ENCODE data around the gene SEC23A. TPM values are rescaled to one million over a fixed set of nuclear protein-coding genes. Genes with fewer than 3 reads are reported as not detected.
"Not testable (repeated sequence)": the region's sequence is repeated elsewhere in the genome, so short reads cannot be mapped to it uniquely, and the experiment has no call there.

The SEC23A gene
- total RNA-seq, 1 donor from 2014 or later: 61.2 TPM

- no peaks in the 10 kb centered on the region for H3K36me3 Mint-ChIP-seq (ENCODE audit: low read depth)
- no peaks in the 10 kb centered on the region for H3K27me3 Mint-ChIP-seq (ENCODE audit: insufficient read depth)
- DNase-seq (ENCODE audit: low spot score): no peak
- intact Hi-C loops (cut with micrococcal nuclease): loop anchor here (2.0 to 5.0 kb wide), 3 partner anchors 149 to 1113 kb away; no protein-coding TSS in a partner anchor
- no peak overlapping the region for H3K27ac Mint-ChIP-seq
- H3K4me1 Mint-ChIP-seq (ENCODE audit: low read depth): no peaks in the 10 kb centered on the region
- H3K4me3 Mint-ChIP-seq: no peak overlapping the region
- H3K9me3 Mint-ChIP-seq: no peaks in the 10 kb centered on the region
Observed at GRCh38 chr14:39015964-39016577, 87.0 kb downstream of the SEC23A start.

DNA sequence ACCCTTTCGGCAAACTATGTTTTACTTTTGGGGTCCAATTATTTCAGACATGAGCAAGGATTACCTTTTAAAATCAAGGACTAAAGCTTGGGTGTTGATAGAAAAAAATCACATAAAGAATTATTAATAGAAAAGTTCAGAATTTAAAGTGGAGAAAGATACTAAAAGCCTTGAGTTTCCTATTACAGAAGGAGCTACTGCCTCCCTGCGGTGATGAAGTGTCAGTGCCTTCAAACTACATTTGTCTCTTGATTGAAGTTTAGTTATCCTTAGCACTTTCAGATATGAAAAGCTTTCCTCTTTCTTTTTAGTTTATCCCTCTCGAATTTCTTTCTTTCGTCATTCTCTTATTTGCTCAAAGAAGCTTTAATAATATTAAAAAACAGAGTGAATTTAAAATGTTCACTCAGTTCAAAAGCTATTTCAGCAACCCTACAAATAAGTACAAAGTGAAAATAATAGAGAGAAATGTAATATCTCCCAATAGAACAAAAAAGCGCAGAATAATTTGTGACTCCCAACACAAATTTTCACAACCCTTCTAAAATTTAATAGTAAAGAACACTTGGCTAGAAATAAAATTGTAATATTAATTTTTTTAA, 87.6 kb downstream of the SEC23A start:
- Mint-ChIP-seq H3K36me3 (ENCODE audit: low read depth) (no peaks in the 10 kb centered on the region), H3K4me3 (no peak overlapping the region), H3K9me3 (no peaks in the 10 kb centered on the region), H3K27me3 (ENCODE audit: insufficient read depth) (no peaks in the 10 kb centered on the region), H3K27ac (no peak overlapping the region), H3K4me1 (ENCODE audit: low read depth) (no peaks in the 10 kb centered on the region)
- no peak for DNase-seq (ENCODE audit: low spot score)
- intact Hi-C loops (cut with micrococcal nuclease): loop anchor here (2.0 to 5.0 kb wide), 3 partner anchors 148 to 1113 kb away; no protein-coding TSS in a partner anchor

DNA sequence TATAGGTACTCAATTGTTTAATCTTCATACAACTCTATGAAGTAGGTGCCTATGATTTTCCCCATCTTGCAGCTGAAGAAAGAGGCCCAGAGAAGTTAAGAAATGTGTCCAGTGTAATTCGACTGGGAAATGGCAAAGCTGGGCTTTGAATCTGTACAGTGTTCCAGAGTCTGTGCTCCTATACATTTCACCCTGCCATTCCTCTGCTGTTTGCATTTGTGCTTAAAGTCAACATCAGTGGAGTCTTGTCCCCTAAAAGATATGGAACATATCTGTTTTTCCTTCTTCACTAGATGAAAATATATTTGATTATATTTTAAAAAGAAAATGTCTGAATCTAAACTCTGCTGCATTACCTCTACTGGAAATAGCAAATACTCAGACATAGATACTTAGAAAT, 88.6 kb downstream of the SEC23A start:
- no peak for DNase-seq (ENCODE audit: low spot score)
- intact Hi-C loops (cut with micrococcal nuclease): loop anchor here (2.0 kb wide), 2 partner anchors 1028 to 1112 kb away; no protein-coding TSS in a partner anchor
- H3K27me3 Mint-ChIP-seq (ENCODE audit: insufficient read depth): peaks cover 2% of the 10 kb centered on the region
- no peak overlapping the region for H3K27ac Mint-ChIP-seq
- H3K4me1 Mint-ChIP-seq (ENCODE audit: low read depth): no peaks in the 10 kb centered on the region
- H3K36me3 Mint-ChIP-seq (ENCODE audit: low read depth): no peaks in the 10 kb centered on the region
- H3K4me3 Mint-ChIP-seq: no peak overlapping the region
- no peaks in the 10 kb centered on the region for H3K9me3 Mint-ChIP-seq

DNA sequence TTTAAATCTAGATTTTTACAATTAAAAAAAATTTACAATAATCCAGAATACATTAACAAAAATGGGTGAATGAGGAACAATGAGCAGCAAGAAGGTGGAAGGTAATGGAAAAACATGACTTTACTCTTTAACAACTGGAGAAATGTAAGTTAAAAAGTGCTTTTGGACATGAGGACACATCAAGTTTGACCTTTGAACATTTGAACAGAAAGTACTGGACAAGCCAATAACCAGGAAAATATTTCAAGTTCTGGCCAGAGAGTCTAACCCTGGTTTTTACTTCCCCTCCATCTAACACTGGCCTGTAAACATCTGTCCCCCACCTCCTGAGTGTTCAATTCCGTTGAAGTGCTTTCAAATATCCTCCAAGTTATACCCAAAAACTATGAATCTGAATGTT, 94.1 kb downstream of the SEC23A start:
- H3K9me3 Mint-ChIP-seq; H3K27ac Mint-ChIP-seq; intact Hi-C loops (cut with micrococcal nuclease); H3K36me3 Mint-ChIP-seq (ENCODE audit: low read depth); H3K27me3 Mint-ChIP-seq (ENCODE audit: insufficient read depth); H3K4me1 Mint-ChIP-seq (ENCODE audit: low read depth); DNase-seq (ENCODE audit: low spot score); H3K4me3 Mint-ChIP-seq: not testable (repeated sequence)

- H3K4me3 Mint-ChIP-seq: no peak overlapping the region
- no peaks in the 10 kb centered on the region for H3K4me1 Mint-ChIP-seq (ENCODE audit: low read depth)
- H3K27me3 Mint-ChIP-seq (ENCODE audit: insufficient read depth): peaks cover 5% of the 10 kb centered on the region
- H3K36me3 Mint-ChIP-seq (ENCODE audit: low read depth): no peaks in the 10 kb centered on the region
- intact Hi-C loops (cut with micrococcal nuclease): no loop called here
- H3K27ac Mint-ChIP-seq: no peak overlapping the region
- no peak for DNase-seq (ENCODE audit: low spot score)
- H3K9me3 Mint-ChIP-seq: no peaks in the 10 kb centered on the region
Observed at GRCh38 chr14:39006721-39007410, 96.2 kb downstream of the SEC23A start.

GRCh38 chr14:39005044-39005880, 97.8 kb downstream of the SEC23A start:
- no peaks in the 10 kb centered on the region for H3K4me1 Mint-ChIP-seq (ENCODE audit: low read depth)
- intact Hi-C loops (cut with micrococcal nuclease): no loop called here

DNA sequence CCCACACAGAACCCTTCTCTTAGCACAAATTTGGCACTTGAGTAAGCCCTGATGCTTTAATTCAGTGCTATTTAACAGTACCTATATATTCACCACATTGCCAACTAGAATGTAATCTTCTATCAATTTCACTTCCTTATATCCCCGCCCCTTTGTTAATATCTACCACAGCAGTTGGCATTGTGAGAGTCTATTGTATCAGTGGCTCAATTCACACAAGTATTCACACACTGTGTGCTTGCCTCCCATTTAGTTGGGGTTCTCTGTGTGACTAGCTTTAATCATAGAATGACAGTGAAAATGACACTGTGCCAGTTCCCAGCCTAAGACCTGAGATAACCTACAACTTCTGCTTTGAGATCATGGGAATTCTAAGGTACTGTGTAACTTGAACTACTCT, 103.1 kb downstream of the SEC23A start:
- H3K9me3 Mint-ChIP-seq: no peaks in the 10 kb centered on the region
- no peaks in the 10 kb centered on the region for H3K4me1 Mint-ChIP-seq (ENCODE audit: low read depth)
- intact Hi-C loops (cut with micrococcal nuclease): no loop called here
- no peak overlapping the region for H3K27ac Mint-ChIP-seq
- no peaks in the 10 kb centered on the region for H3K36me3 Mint-ChIP-seq (ENCODE audit: low read depth)
- H3K4me3 Mint-ChIP-seq: no peak overlapping the region
- no peak for DNase-seq (ENCODE audit: low spot score)
- H3K27me3 Mint-ChIP-seq (ENCODE audit: insufficient read depth): peaks cover 2% of the 10 kb centered on the region

More at GRCh38 chr14:39005044-39005880, 97.8 kb downstream of the SEC23A start:
- no peak for DNase-seq (ENCODE audit: low spot score)
- Mint-ChIP-seq H3K4me3 (no peak overlapping the region), H3K9me3 (no peaks in the 10 kb centered on the region), H3K36me3 (ENCODE audit: low read depth) (no peaks in the 10 kb centered on the region), H3K27ac (no peak overlapping the region), H3K27me3 (ENCODE audit: insufficient read depth) (peaks cover 5% of the 10 kb centered on the region)

GRCh38 chr14:38994731-38995130, 108.3 kb downstream of the SEC23A start:
- Mint-ChIP-seq H3K4me3 (no peak overlapping the region), H3K27me3 (ENCODE audit: insufficient read depth) (no peaks in the 10 kb centered on the region), H3K4me1 (ENCODE audit: low read depth) (peaks cover 9% of the 10 kb centered on the region), H3K9me3 (no peaks in the 10 kb centered on the region), H3K27ac (no peak overlapping the region), H3K36me3 (ENCODE audit: low read depth) (no peaks in the 10 kb centered on the region)
- intact Hi-C loops (cut with micrococcal nuclease): no loop called here
- DNase-seq (ENCODE audit: low spot score): no peak

DNA sequence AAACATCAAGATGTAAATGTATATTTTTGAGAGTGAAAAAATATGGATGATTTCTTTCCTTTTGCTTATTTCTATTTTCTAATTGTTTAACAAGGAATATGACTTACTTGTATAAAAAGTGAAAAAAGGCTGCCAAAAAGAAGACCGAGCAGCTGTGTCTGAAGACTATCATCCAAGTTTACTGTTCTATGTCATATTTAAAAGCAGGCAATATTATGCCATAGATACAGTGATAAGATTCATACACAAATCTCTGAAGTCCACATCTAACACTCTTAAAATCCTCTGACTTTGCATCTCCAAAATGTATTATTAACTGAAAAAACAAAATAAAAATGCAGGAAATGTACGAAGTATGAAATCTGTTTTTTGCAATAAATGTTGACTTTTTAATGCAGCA, 109.1 kb downstream of the SEC23A start:
- H3K36me3 Mint-ChIP-seq (ENCODE audit: low read depth): no peaks in the 10 kb centered on the region
- H3K9me3 Mint-ChIP-seq: no peaks in the 10 kb centered on the region
- H3K4me3 Mint-ChIP-seq: no peak overlapping the region
- intact Hi-C loops (cut with micrococcal nuclease): no loop called here
- no peak for DNase-seq (ENCODE audit: low spot score)
- H3K27ac Mint-ChIP-seq: no peak overlapping the region
- peaks cover 16% of the 10 kb centered on the region for H3K4me1 Mint-ChIP-seq (ENCODE audit: low read depth)
- no peaks in the 10 kb centered on the region for H3K27me3 Mint-ChIP-seq (ENCODE audit: insufficient read depth)

DNA sequence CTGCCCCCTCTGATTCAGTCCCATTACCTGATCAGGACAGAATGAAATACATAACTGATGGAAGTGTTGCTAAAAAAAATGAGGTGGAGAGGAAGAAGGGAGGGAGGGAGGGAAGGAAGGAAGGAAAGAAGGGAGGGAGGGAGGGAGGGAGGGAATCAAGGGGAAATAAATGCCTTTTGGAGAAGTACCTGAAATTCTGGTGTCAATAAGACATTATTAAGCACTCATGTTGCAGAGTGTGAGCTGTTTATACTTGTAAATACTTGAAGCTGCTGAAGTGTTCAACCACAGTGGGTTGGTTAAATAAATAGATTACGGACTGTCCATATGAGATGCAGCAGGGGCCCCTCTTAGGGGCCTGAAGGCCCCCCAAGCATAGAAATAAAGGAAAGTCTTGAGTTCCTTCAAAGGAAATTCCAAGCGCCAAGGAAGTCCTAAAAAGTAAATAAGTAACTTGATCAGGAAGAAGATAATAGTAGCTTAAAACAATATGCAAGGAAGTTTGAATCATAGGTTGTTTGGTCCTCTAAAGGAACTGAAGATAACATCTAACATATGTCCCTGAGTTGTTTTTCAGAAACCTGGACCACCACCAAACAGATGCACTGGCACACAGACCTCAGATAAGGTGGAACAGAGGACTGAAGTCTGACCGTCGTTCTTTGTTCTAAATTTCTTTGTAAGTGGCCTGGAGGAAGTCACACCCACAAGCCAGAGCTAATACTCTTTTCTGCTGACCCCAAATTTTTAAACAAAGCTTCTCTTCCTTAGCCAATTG, 110.8 kb downstream of the SEC23A start:
- Mint-ChIP-seq H3K4me3 (no peak overlapping the region), H3K27me3 (ENCODE audit: insufficient read depth) (no peaks in the 10 kb centered on the region), H3K9me3 (no peaks in the 10 kb centered on the region), H3K36me3 (ENCODE audit: low read depth) (no peaks in the 10 kb centered on the region), H3K4me1 (ENCODE audit: low read depth) (peaks cover 17% of the 10 kb centered on the region), H3K27ac (no peak overlapping the region)
- intact Hi-C loops (cut with micrococcal nuclease): no loop called here
- no peak for DNase-seq (ENCODE audit: low spot score)

DNA sequence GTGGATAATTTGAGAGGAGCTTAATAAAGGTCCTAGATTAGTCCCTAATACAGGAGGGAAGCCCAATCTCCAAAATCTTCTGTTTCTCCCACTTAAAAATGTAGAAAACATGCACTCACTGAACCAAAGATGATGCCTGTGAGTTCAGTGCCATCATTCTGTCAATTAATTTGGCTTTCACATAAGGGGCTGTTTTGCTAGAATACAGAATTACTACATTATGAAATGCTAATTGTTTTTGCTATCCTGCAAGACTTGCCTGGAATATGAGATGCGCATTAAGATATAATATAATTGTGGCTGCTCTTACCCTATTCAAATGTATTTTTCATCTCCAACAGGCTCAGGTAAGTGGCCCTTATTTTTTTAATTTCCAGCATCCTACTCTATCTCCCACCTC, 111.7 kb downstream of the SEC23A start:
- Mint-ChIP-seq H3K27ac (no peak overlapping the region), H3K9me3 (no peaks in the 10 kb centered on the region), H3K4me1 (ENCODE audit: low read depth) (peaks cover 17% of the 10 kb centered on the region), H3K4me3 (no peak overlapping the region), H3K36me3 (ENCODE audit: low read depth) (no peaks in the 10 kb centered on the region), H3K27me3 (ENCODE audit: insufficient read depth) (no peaks in the 10 kb centered on the region)
- DNase-seq (ENCODE audit: low spot score): no peak
- intact Hi-C loops (cut with micrococcal nuclease): no loop called here

GRCh38 chr14:38989922-38990546, 113.0 kb downstream of the SEC23A start:
- peaks cover 17% of the 10 kb centered on the region for H3K4me1 Mint-ChIP-seq (ENCODE audit: low read depth)
- no peaks in the 10 kb centered on the region for H3K36me3 Mint-ChIP-seq (ENCODE audit: low read depth)
- DNase-seq (ENCODE audit: low spot score): no peak
- H3K9me3 Mint-ChIP-seq: no peaks in the 10 kb centered on the region
- peak overlapping the region; percentile 56 for H3K4me3 Mint-ChIP-seq
- H3K27ac Mint-ChIP-seq: peak overlapping the region; percentile 40
- intact Hi-C loops (cut with micrococcal nuclease): no loop called here
- no peaks in the 10 kb centered on the region for H3K27me3 Mint-ChIP-seq (ENCODE audit: insufficient read depth)
